Erythroblast (primary cell): ENCODE data around the gene NCEH1.
"Not testable (repeated sequence)": the region's sequence is repeated elsewhere in the genome, so short reads cannot be mapped to it uniquely, and the experiment has no call there.

ENCODE experiments used
- DNase-seq, 2 experiments: peaks; one replicate each; lab custom pipeline; 2025; lab: John Stamatoyannopoulos, UW
- GATA1 ChIP-seq: IDR thresholded peaks from 2 replicates; pipeline ENCODE4 v1.6.1; 2011; ENCODE audit warnings: low read depth, mild to moderate bottlenecking, control low read depth, low read length, moderate library complexity
- POLR2A ChIP-seq: IDR thresholded peaks from 2 replicates; pipeline ENCODE4 v1.6.1; 2011; ENCODE audit warnings: mild to moderate bottlenecking, low read length

The NCEH1 gene

DNA sequence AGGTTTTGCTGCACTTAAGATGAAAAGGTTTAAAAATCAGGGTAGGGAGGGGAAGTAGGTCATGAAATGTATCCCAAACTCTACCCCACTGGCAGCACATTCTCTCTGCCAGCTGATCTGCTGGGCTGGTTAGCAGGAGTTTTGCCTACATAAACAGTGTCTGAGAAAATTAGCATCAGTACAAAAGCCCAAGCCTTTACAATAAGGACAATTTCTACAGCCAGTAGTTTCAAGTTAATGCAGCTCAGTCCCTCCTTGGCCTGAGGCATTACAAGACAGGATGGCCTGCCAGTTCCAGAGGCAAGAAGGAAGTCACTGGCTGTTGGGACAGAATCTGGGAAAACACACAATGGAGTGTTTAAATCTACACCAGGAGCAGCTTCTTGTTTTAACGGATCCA lies 32.8 kb downstream of the NCEH1 start:
- no peak for TF ChIP-seq POLR2A
- no peak for TF ChIP-seq GATA1
- DNase-seq: no peak

DNA sequence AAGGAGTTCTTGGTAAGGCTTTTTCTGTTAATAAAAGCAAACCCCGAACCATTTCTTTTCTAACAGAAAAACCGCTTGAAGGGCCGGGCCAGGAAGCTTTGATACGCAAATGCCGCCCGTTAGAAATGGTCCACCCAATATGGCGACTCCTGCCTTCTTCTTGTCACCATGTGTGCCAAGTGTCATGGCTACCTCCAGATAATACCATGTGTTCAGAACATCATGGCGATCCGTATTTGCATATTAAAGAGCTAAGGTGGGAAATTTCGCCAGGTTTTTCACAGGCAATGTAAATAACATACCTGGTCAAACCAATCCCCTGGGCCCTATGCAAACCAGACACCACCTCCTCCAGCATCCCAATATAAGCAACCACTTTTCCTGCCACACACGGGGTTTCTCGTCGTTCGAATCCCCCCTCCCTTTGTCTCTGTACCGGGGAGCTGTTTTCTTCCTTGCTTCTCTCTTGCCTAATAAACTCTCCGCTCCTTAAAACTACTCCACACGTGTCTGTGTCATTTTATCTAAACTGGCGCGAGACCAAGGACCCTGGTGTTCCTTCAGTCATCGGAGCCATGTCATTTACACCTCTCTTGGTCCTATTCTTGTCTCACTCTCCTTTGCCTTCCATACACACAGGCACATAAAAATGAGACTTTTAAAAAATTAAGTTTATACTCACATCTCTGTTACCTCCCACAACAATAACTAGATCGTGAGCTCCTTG lies 34.5 kb downstream of the NCEH1 start:
- peak in 1 of 2 experiments; percentile 16 for DNase-seq
- TF ChIP-seq GATA1 (no peak), POLR2A (no peak)

GRCh38 chr3:172675441-172676193 lies 35.2 kb downstream of the NCEH1 start:
- TF ChIP-seq POLR2A: no peak
- TF ChIP-seq GATA1: no peak
- DNase-seq: peak; percentile 62 to 82

- peak; percentile 87 to 92 for DNase-seq
Measured at GRCh38 chr3:172673210-172673679, 37.6 kb downstream of the NCEH1 start.

DNA sequence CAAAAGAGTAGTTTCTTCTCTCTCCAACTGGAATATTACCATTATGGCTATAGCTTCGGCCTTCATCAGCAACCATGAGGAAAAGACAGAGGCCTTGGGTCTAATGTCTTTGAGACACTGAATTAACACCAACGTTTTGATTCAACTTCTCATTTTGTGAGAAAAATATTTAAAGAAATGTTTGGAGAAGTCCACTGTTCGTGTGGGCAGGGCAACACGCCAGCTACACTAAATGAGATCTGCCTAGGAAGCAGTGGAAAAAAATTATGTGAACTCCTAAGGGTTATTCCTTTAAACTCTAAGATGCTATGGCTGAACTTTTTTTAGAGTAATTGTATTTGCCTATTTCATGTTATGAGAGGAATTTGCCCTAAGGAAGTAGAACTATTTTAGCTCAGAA lies 41.8 kb downstream of the NCEH1 start:
- no peak for DNase-seq

More at GRCh38 chr3:172673210-172673679, 37.6 kb downstream of the NCEH1 start:
- TF ChIP-seq POLR2A (no peak), GATA1 (no peak)

DNA sequence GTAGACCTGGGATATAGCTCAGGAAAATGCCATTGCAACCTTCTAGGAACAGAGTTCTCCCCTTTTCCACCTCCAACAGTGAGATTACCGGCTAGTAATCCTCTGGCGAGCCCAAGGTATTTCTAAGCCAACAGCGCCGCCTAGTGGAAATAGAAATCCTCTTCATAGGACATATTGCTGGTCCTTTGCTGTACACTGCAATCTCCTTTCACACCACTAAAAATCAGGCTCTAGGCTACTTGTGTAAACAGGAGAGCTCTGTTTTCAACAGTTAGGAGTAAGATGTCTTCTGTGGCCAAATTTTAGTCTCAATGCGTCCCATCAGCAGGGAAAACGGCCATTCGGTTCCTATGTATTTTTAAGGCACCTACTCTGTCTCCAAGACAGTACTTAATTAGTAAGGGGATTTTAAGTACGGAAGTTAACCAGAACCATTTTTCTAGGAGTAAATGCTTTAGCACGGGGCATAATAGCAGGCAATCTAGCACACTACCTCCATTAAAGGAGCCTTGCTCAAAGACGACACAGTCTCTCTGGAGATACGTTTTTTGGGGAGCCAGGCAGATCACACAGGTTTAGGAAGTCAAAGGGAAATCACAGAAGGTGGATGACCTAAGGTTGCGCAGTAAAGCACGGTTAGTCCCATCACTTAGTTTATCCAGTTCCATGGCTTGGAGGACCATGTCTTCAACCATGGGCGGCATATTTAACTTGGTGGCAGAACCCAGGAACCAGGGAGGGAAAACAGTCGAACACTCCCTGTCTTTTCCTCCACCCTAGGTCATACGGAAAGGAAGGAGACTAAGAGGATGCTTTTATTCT lies 43.8 kb downstream of the NCEH1 start:
- DNase-seq: peak; percentile 82 to 87
- TF ChIP-seq GATA1 (no peak), POLR2A (no peak)

More for the DNA sequence above, 41.8 kb downstream of the NCEH1 start:
- TF ChIP-seq GATA1: no peak
- TF ChIP-seq POLR2A: no peak

DNA sequence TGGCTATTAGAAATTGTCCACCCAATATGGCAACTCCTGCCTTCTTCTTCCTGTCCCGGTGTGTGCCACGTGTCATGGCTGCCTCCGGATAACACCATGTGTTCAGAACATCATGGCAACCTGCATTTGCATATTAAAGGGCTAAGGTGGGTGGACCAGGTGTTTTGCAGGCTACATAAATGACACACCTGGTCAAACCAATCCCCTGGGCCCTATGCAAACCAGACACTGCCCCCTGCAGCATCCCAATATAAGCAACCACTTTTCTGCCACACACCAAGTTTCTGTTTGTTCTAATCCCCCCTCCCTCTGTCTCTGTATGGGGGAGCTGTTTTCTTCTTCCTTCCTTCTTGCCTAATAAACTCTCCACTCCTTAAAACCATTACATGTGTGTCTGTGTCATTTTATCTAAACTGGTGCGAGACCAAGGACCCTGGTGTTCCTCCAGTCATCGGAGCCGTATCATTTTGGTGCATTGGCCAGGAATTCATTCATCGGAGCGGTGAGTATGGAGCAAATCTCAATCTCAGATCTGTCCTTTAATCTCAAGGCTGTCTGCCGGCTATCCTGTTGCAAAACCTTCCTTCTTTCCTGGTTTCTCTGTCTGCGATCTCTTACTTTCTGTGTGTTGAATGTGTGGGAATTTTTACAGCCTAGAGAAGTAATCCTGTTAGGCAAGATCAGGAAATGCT lies 44.5 kb downstream of the NCEH1 start:
- TF ChIP-seq POLR2A (no peak), GATA1 (no peak)
- DNase-seq: no peak

GRCh38 chr3:172665510-172665909 lies 45.4 kb downstream of the NCEH1 start:
- DNase-seq: not testable (repeated sequence)

DNA sequence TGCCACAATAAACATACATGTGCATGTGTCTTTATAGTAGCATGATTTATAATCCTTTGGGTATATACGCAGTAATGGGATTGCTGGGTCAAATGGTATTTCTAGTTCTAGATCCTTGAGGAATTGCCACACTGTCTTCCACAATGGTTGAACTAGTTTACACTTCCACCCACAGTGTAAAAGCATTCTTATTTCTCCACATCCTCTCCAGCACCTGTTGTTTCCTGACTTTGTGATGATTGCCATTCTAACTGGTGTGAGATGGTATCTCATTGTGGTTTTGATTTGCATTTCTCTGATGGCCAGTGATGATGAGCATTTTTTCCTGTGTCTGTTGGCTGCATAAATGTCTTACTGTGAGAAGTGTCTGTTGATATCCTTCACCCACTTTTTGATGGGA lies 50.4 kb downstream of the NCEH1 start:
- not testable (repeated sequence) for DNase-seq

GRCh38 chr3:172659246-172660002 lies 51.4 kb downstream of the NCEH1 start:
- no peak for DNase-seq
- TF ChIP-seq GATA1 (no peak), POLR2A (no peak)

- TF ChIP-seq GATA1 (no peak), POLR2A (no peak)
- DNase-seq: no peak
Measured at GRCh38 chr3:172658344-172659245, 52.3 kb downstream of the NCEH1 start.

- DNase-seq: no peak
- TF ChIP-seq POLR2A: no peak
- TF ChIP-seq GATA1: no peak
Measured at GRCh38 chr3:172656602-172657001, 54.3 kb downstream of the NCEH1 start.
